GM20000 (cell line): Measurements from ENCODE around the gene SLC35G1.

Experiments used
- DNase-seq: peaks from one replicate; pipeline ENCODE4 v3.0.0; 2012; ENCODE audit warnings: low spot score
- CTCF ChIP-seq: IDR thresholded peaks from 2 replicates; pipeline ENCODE4 v1.5.1; 2012; ENCODE audit warnings: mild to moderate bottlenecking, control low read depth; ENCODE audit errors: extremely low read depth, missing control alignments

SLC35G1 gene

GRCh38 chr10:93912444-93912843 lies 18.7 kb downstream of the SLC35G1 start:
- DNase-seq: no peak
- TF ChIP-seq CTCF: no peak

DNA sequence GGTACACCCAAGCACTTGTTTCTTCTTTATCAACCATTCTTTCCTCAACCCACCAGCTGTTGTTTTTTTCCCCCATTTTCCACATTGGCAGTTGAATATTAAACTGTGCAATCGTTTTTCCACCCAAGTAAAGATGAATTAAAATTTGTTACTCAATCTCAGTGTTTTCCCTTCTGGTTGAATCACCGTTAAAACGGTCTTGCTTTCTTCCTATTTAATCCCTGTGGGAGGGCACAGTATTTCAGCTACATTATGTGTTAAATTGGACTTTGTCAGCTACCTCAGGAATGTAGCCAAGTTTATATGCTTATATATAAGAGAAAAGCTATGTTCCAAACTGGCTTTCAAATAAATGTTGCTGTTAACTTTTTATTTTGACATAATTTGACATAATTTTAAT lies 19.9 kb downstream of the SLC35G1 start:
- no peak for DNase-seq
- TF ChIP-seq CTCF: no peak

DNA sequence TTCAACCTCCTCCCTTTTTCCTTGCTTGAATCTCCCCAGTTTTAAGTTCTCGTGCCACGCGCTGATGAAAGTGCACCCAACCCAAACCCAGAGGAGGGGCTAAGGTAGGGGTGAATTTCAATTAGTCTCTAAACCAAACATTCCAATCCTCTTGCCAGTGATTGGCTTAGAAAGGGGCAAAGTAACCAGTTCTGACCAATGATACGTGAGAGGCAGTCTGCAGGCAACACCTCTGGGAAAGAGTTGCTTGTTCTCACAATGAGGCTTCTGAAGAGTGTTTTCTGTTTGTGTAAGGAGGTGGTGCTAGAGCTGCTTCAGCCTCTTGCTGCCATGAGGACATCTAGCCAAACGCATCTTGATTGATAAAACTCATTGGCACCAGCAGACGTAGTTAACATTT lies 21.8 kb downstream of the SLC35G1 start:
- no peak for DNase-seq

GRCh38 chr10:93916257-93917063 lies 22.7 kb downstream of the SLC35G1 start:
- peak; percentile 12 for DNase-seq
- TF ChIP-seq CTCF: peak; percentile 15

More for the DNA sequence above, 21.8 kb downstream of the SLC35G1 start:
- no peak for TF ChIP-seq CTCF

DNA sequence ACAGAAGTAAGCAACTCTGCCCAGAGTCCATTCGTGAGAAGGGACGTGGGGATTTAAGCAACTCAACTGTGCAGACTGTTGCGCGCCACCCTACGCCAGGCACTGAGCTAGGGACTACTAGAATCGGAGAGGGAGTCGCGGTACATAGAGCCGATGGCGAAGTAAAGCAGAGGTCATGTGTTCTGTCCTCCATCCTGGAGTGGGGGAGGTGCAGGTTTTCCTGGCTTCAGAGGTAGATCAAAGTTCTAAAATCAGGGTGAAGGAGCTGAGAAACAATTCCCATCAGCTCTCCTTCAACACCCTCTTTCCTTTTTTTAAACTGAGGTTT lies 23.2 kb downstream of the SLC35G1 start:
- no peak for DNase-seq
- no peak for TF ChIP-seq CTCF

DNA sequence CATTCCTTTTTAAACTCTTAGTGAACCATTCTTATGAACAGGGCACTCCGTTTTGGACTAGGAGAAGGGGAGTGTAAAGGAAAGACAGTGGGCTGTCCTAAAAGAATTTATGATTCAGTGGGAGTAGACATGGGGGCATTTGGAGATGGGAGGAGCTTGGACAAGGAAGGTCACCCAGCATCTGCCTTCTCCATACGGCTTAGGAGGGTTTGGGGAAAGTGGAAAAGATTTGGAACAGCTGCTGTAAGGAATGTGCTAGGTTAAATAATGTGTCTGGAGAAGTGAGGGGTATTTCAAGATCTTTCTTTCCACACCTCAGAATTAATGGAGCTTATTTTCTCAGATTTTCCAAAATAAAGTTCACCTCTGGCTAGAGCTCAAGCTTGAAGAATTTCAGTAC lies 24.0 kb downstream of the SLC35G1 start:
- no peak for TF ChIP-seq CTCF
- no peak for DNase-seq

- no peak for DNase-seq
- TF ChIP-seq CTCF: peak; percentile 25
Measured at GRCh38 chr10:93921338-93921737, 27.6 kb downstream of the SLC35G1 start.
